ENCODE data around the gene S100PBP. TPM values are rescaled to one million over a fixed set of nuclear protein-coding genes. Genes with fewer than 3 reads are reported as not detected.
A peak's percentile ranks its signal among the peaks of the same experiment; 100 is the strongest.

The S100PBP gene
- total and polyA plus RNA-seq, 10 of the 15 experiments (the other 5 are each of a cell fraction or from before 2014, with no cell fraction given) = 17.0 to 98.3 (median 40.6) TPM

- TF ChIP-seq SP1 (IDR thresholded peaks at IDR 0.05; ENCODE audit: low read depth, low read length) (peak; percentile 90), BCL11A (IDR thresholded peaks at IDR 0.05; ENCODE audit: low read depth, low read length) (peak; percentile 82), EED (IDR thresholded peaks at IDR 0.05; ENCODE audit: low read depth) (peak; percentile 77), NFXL1 (IDR thresholded peaks at IDR 0.05; ENCODE audit: borderline replicate concordance) (no peak), NR2C1 (IDR thresholded peaks at IDR 0.05) (0 out of 2 replicates have a peak, but pooled peaks have one; percentile 38), JUND (IDR thresholded peaks at IDR 0.05; ENCODE audit: low read depth, low read length) (no peak), DPF2 (IDR thresholded peaks at IDR 0.05) (peak; percentile 96), CBX3 (IDR thresholded peaks at IDR 0.05; ENCODE audit: borderline replicate concordance, low read depth) (no peak), MYC (IDR thresholded peaks at IDR 0.05; ENCODE audit: insufficient read depth, insufficient read length, insufficient replicate concordance, low read length, severe bottlenecking) (no peak), KAT2A (conservative IDR thresholded peaks at IDR 0.05; ENCODE audit: control insufficient read depth, low read depth, low read length) (no peak), MXI1 (IDR thresholded peaks at IDR 0.05; ENCODE audit: low read depth, low read length) (peak; percentile 62; the same call in 1 of the 2 replicates), POLR2AphosphoS2 (IDR thresholded peaks at IDR 0.05; ENCODE audit: low read depth, low read length) (no peak), TCF3 (IDR thresholded peaks at IDR 0.05; ENCODE audit: borderline replicate concordance, insufficient read depth, low read depth, low read length) (peak; percentile 78; the same call in 1 of the 2 replicates), RBBP5 (conservative IDR thresholded peaks at IDR 0.05) (no peak), ZBTB40 (IDR thresholded peaks at IDR 0.05; ENCODE audit: borderline replicate concordance) (peak; percentile 76; the same call in 1 of the 2 replicates), SREBF2 (IDR thresholded peaks at IDR 0.05; ENCODE audit: low read length) (no peak), SMAD1 (IDR thresholded peaks at IDR 0.05; ENCODE audit: low read depth, partially characterized antibody) (peak; percentile 83), HDAC2 (IDR thresholded peaks at IDR 0.05) (no peak), TCF7 (IDR thresholded peaks at IDR 0.05; ENCODE audit: borderline replicate concordance) (peak; percentile 57; the same call in 1 of the 2 replicates), HCFC1 (IDR thresholded peaks at IDR 0.05; ENCODE audit: low read length) (no peak)
These were observed 1.5 kb downstream of the S100PBP start (continued) for GRCh38 chr1:32818804-32819541.

Data from GM12878 (cell line).